HUES6 (cell line): ENCODE measurements around the gene MORN5.

Experiments
- H3K27ac ChIP-seq: 2 replicates; pipeline ENCODE4 v1.7.0; 2013; ENCODE audit warnings: low read depth, mild to moderate bottlenecking, low read length, inconsistent platforms
- H3K27me3 ChIP-seq: 2 replicates; pipeline ENCODE4 v1.6.1; 2013; ENCODE audit warnings: low read length; ENCODE audit not compliant: control insufficient read depth, insufficient read depth
- H3K36me3 ChIP-seq: 2 replicates; pipeline ENCODE4 v1.6.1; 2013; ENCODE audit warnings: low read length; ENCODE audit not compliant: control insufficient read depth, insufficient read depth
- H3K4me1 ChIP-seq: 2 replicates; pipeline ENCODE4 v1.6.1; 2013; ENCODE audit warnings: low read length; ENCODE audit not compliant: control insufficient read depth, insufficient read depth
- H3K4me3 ChIP-seq: 2 replicates; pipeline ENCODE4 v1.5.1; 2013; ENCODE audit warnings: low read depth, low read length
- H3K9ac ChIP-seq: one replicate; pipeline ENCODE4 v1.6.1; 2013; ENCODE audit warnings: mild to moderate bottlenecking, low read length
- H3K9me3 ChIP-seq: 2 replicates; pipeline ENCODE4 v1.6.1; 2013; ENCODE audit warnings: low read depth, low read length; ENCODE audit not compliant: control insufficient read depth, insufficient read depth

The MORN5 gene

DNA sequence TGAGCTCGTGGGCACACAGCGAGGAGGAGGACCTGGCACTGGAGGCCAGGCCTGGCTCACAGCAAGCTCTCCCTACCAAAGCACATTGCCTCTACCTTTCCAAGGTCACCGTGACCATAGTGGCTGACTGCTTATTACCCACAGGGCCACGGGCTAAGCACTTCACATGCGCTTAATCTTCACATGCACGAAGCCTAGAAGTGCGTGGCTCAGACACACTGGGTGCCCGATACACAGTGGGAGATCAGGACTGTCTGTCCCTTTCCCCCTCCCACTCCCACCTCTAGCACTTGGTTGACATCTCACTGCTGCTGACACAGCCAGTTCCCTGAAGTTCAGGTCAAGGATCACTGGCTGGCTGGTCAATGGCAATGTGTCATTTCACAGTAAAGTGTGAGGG is 45.5 kb downstream of the MORN5 start:
- H3K27me3 ChIP-seq: peaks cover 7% of the 10 kb centered on the region; the same call in 1 of the 2 replicates
- peaks cover 14% of the 10 kb centered on the region for H3K4me1 ChIP-seq

DNA sequence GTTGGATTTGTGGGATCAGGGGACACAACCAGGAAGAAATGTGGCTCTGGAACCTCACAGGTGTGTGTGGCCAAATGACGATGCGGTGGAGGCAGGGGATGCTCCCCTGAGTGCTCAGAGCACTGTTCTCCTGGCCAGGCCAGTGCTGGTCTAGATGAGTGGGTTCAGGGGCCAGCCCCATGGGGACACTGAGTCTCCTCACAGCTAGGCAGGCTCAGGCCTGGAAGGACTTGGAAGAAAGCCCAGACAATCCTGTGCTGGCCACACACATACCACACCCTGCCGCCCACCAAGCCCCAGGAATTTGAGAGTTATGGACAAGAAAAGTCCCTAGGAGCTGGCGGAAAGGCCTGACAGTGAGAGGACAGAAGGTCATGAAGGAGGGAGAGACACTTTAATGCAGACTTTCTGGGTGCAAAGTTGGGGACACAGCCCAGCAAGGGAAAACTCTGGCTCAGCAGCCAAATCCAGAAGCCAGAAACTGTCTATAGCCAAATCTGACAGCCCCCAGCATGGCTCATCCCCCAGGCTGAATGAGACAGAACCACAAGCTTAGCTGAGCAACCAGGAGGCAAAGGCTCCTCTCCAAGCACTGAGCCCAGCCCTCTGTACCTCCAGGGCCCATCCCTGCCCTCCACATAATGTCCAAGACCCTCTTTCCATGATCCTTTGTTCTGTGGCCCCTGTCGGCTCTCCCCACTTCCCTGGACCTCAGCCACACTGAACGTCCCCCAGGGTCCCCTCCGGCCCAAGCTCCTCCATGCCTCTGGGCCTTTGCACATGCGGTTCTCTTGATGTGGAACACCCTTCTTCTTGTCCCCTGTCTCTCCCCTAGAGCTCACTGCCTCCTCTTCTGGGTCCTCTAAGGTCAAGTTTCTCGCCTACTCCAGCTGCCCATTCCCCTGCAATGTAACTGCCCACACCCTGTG is 46.7 kb downstream of the MORN5 start:
- Histone ChIP-seq H3K27ac (no peak overlapping the region), H3K4me3 (no peak overlapping the region), H3K4me1 (peaks cover 14% of the 10 kb centered on the region), H3K9ac (no peak overlapping the region), H3K9me3 (no peaks in the 10 kb centered on the region), H3K27me3 (peaks cover 18% of the 10 kb centered on the region), H3K36me3 (no peaks in the 10 kb centered on the region)

More for the DNA sequence above, 45.5 kb downstream of the MORN5 start:
- H3K4me3 ChIP-seq: no peak overlapping the region
- H3K9ac ChIP-seq: no peak overlapping the region
- H3K36me3 ChIP-seq: no peaks in the 10 kb centered on the region
- no peaks in the 10 kb centered on the region for H3K9me3 ChIP-seq
- no peak overlapping the region for H3K27ac ChIP-seq

DNA sequence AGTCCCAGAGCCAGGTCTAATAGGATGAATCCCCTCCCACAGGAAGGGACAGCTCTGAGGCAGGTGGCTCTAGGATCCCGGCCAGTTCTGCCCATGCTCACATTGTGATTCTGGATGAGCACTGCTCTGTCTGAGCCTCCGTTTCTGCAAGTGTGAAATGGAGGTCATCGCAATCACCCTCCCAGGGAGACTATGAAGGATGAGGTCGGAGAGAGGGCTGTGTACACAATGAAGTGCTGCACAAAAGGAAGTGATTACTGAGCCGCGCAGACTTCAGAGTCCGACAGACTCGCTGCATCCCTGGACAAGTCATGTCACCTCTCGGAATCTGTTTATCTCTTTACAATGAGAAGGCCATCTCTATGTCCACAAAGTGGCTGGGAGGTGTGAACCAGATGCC is 47.4 kb downstream of the MORN5 start:
- no peak overlapping the region for H3K27ac ChIP-seq
- peaks cover 14% of the 10 kb centered on the region for H3K4me1 ChIP-seq
- H3K9ac ChIP-seq: no peak overlapping the region

DNA sequence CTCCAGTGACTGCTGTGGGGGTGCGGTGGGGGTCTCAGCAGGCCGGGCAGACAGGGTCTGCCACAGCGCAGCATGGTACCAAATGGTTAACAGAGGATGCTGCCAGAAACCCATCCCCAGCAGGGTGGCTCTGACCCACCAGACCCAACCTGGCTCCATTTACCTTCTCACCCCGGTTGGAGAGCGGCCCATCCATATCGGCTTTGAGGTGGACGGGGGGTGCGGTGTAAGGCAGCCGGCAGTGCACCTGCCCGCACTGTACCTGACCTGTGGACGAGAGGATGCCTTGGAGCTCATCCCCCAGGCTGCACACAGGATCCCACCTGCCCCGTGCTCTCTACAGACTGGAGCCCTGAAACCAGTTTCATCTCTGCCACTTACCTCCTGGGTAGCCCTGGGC is 49.7 kb downstream of the MORN5 start:
- H3K4me3 ChIP-seq: no peak overlapping the region
- no peaks in the 10 kb centered on the region for H3K36me3 ChIP-seq
- no peak overlapping the region for H3K9ac ChIP-seq
- no peak overlapping the region for H3K27ac ChIP-seq
- peaks cover 10% of the 10 kb centered on the region for H3K4me1 ChIP-seq
- H3K27me3 ChIP-seq: peaks cover 47% of the 10 kb centered on the region
- H3K9me3 ChIP-seq: no peaks in the 10 kb centered on the region

More for the DNA sequence above, 47.4 kb downstream of the MORN5 start:
- Histone ChIP-seq H3K36me3 (no peaks in the 10 kb centered on the region), H3K9me3 (no peaks in the 10 kb centered on the region), H3K27me3 (peaks cover 25% of the 10 kb centered on the region), H3K4me3 (no peak overlapping the region)

DNA sequence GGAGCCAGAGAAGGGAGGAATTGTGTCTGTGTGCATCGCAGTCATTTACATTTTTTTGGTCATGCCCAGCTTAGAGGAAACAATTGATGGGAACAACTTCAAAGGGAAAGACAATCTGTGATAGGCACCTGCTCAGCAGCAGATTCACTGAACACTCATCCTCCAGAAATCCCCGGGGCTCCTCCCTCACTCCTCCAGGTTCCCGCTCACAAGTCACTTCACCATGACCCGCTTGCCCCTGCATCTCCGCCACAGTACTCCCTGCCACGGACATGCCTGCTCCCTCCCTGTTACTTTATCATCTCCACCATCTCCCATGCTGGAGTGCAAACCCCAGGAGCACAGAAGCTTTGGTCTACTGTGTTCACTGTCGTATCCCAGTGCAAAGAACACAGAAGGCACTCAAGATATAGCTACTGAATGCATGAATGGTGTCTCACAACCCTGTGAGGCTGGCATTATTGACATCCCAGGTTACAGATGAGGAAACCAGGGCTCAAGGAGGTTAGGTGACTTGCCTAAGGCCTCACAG is 52.8 kb downstream of the MORN5 start:
- peaks cover 72% of the 10 kb centered on the region for H3K27me3 ChIP-seq
- no peak overlapping the region for H3K4me3 ChIP-seq
- 0 out of 2 replicates have a peak, but pooled peaks cover 3% of the 10 kb centered on the region for H3K4me1 ChIP-seq
- no peak overlapping the region for H3K27ac ChIP-seq
- H3K9ac ChIP-seq: no peak overlapping the region
- H3K9me3 ChIP-seq: no peaks in the 10 kb centered on the region
- no peaks in the 10 kb centered on the region for H3K36me3 ChIP-seq

DNA sequence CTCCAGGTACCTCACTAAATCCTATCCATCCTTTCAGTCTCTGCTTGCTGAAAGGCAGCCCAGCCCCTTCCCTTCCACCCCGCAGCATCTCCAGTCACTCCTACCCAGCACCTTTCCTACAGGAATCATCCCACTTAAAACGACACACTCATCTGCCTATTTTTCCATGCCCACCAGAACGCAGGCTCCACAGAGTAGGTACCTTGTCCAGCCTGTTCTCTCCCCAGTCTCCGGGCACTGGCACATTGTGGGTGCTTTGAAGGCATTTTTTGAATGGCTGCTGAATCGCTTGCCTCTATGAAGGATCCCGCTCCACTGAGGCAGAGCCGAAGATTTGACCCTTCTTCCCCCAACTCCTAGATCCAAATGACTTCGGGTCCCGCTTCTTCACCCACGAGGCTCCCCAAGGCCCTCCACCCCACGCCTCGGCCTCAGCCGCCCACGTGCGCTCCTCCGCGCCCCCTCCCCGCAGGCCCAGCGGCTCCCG is 53.4 kb downstream of the MORN5 start:
- no peaks in the 10 kb centered on the region for H3K9me3 ChIP-seq
- no peaks in the 10 kb centered on the region for H3K36me3 ChIP-seq
- no peak overlapping the region for H3K27ac ChIP-seq
- peak overlapping the region; percentile 51; the same call in 1 of the 2 replicates for H3K4me3 ChIP-seq
- H3K27me3 ChIP-seq: peaks cover 78% of the 10 kb centered on the region
- no peak overlapping the region for H3K9ac ChIP-seq
- 0 out of 2 replicates have a peak, but pooled peaks cover 3% of the 10 kb centered on the region for H3K4me1 ChIP-seq

DNA sequence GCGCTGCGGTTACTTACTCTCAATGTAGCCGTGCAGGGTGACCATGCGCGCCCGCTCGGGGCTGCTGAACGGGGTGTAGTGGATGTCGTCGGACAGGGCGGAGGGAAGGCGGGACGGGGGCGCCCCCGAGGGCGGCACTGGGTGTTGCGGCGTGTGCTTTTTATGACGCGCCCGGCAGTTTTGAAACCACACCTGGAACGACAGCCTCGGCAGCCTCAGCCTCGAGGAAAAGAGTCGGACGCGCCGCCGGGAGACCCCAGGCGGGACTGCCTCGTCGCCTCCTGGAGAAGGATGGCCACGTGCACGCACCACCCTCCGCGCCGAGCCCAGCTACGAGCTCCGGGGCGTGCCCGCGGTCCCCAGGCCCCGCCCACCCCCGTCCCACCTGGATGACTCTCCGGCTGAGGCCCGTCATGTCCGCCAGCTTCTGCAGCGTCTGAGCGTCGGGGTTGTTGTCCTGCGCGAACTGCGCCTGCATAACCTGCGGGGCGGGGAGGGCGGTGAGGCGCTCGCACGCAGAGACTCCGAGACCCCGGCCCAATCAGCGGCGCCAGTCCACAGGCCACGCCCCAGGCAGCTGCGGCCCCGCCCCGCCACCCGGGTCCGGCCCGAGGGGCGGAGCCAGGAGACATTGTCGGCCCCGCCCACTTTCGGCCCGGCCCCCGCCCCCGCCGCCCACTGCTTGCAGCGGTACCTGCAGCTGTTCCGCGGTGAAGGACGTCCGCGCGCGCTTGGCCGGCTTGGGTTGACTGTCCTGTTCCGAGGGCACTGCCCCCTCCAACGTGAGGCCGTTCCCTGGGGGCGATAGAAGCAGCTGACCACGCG is 54.1 kb downstream of the MORN5 start:
- no peaks in the 10 kb centered on the region for H3K9me3 ChIP-seq
- H3K4me1 ChIP-seq: peaks cover 9% of the 10 kb centered on the region; the same call in 1 of the 2 replicates
- H3K36me3 ChIP-seq: no peaks in the 10 kb centered on the region
- no peak overlapping the region for H3K27ac ChIP-seq
- H3K4me3 ChIP-seq: peak overlapping the region; percentile 58
- H3K9ac ChIP-seq: no peak overlapping the region
- H3K27me3 ChIP-seq: peaks cover 84% of the 10 kb centered on the region

DNA sequence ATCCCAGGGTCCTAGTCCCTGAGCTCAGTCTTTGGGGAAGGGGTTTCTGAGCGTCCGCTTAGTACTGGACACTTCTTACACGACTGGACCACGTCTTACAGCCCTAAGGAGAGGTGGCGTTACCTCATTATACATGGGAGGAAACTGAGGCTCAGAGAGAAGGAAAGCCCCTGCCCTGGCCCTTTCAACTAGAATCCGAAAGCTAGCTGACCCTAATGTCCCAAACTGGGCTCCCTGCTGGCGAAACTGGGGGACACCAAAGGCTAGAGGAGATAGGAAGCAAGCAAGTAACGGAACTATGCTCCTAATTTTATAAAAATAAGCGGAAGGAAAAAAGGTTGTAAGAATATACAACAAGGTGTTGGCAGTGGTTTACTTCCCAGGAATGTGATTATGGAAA is 54.8 kb downstream of the MORN5 start:
- Histone ChIP-seq H3K4me1 (peaks cover 16% of the 10 kb centered on the region; the same call in 1 of the 2 replicates), H3K27ac (no peak overlapping the region), H3K4me3 (peak overlapping the region; percentile 58), H3K27me3 (peaks cover 91% of the 10 kb centered on the region), H3K36me3 (no peaks in the 10 kb centered on the region), H3K9ac (no peak overlapping the region), H3K9me3 (no peaks in the 10 kb centered on the region)

DNA sequence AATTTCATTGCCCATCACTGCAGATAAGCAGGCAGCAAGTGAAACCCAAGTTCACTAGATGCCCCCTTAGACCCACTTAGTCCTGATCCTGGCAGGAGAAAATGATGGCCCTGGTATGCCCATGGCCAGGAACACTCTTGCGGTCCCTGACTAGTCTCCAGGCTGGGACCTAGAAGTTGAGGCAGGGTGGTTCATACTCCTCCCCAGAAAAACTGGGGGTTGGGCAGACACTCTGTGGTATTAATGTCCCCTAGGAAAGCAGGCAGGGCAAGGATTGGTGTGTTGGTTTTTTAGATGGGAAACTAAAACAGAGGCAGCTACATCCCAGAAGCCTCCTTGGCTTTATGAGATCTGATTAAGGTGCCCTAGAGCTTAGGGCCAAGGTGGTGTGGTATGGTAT is 56.0 kb downstream of the MORN5 start:
- Histone ChIP-seq H3K27me3 (peaks cover 98% of the 10 kb centered on the region), H3K36me3 (no peaks in the 10 kb centered on the region)

DNA sequence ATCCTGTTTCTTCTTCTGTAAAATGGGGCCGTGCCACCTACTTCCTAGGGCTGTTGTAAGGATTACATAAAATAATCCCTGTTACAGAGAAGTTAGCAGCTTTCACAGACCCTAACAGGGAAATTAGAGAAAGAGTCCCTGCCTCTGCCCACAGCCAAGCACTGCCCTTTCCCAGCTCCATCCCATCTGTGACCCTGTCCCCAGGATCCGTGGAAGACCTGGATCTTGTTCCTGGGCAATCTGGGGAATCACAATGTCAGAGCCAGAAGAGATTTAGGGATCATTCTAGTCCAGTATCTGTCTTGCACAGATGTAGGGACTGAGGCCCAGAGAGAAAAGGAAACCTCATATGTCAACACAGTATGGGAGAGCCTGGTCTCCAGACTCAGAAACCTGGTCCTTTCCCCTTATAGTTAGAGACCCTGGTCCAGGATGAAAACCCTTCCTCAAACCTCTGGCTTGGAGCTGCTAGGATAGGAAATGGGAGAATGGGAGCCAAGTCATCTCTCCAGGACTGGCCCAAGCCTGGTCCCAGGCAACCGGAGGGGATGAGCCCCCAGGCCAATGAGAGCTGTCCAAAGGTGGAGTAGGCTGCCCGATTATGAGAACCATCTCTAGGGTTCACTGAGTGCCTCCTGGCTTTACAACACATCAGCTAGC is 56.6 kb downstream of the MORN5 start:
- H3K36me3 ChIP-seq: no peaks in the 10 kb centered on the region
- H3K27ac ChIP-seq: no peak overlapping the region
- H3K27me3 ChIP-seq: peaks cover 99% of the 10 kb centered on the region
- H3K9me3 ChIP-seq: no peaks in the 10 kb centered on the region
- peaks cover 32% of the 10 kb centered on the region for H3K4me1 ChIP-seq
- no peak overlapping the region for H3K4me3 ChIP-seq
- no peak overlapping the region for H3K9ac ChIP-seq

More for the DNA sequence above, 56.0 kb downstream of the MORN5 start:
- Histone ChIP-seq H3K9ac (no peak overlapping the region), H3K9me3 (no peaks in the 10 kb centered on the region), H3K4me3 (no peak overlapping the region), H3K27ac (no peak overlapping the region), H3K4me1 (peaks cover 27% of the 10 kb centered on the region)
